CD1c-positive myeloid dendritic cell (primary cell): ENCODE results near the gene FRMD4A.
"Not testable (repeated sequence)": the region's sequence is repeated elsewhere in the genome, so short reads cannot be mapped to it uniquely, and the experiment has no call there.

Experiments used
- DNase-seq: peaks from one replicate; pipeline ENCODE4 v3.0.0-alpha.2; 2016; ENCODE audit errors: extremely low spot score

The FRMD4A gene

DNA sequence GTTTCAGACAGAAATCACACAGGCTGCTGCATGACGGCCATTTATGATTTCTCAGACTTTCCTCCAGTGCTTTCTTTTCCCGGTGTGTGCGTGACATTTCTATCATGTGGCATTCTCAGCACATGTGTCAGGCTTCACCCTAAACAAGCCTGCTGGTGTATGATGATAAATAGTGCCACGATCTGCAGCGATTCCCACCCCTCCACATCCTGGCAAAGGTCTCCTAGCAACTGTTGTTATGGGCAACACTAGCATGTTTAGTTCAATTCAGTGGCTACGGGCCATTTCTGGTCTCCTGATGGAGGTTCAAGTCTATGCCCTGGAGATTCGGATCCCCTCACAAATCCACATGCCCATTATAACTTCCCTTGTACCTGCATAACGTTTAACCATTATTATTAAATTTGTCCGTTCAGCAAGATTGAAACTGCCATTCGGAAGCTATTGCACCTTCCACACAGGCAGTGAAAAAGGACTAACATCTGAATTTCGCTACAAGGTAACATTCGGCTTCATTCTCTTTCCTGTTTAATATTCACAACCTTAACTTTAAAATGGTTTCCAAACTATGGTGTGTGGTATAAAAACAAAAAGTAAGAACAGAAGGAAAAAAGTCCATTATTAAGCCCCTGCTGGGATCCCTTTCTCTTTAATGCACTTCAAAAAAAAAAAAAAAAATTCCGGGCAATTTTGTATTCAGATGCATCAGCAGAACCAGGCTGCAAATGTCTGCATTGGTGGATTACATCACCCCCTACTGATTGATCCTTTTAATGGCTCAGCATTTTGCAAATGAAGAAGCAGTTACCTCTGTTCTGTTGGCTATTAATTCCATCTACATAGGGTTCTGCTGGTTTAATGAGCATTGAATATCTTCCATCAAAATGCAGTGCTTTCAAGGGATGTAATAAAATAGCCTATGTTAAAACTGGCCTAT lies 90.2 kb downstream of the FRMD4A start:
- no peak for DNase-seq

- not testable (repeated sequence) for DNase-seq
These were observed 92.1 kb downstream of the FRMD4A start for GRCh38 chr10:14238659-14239058.

DNA sequence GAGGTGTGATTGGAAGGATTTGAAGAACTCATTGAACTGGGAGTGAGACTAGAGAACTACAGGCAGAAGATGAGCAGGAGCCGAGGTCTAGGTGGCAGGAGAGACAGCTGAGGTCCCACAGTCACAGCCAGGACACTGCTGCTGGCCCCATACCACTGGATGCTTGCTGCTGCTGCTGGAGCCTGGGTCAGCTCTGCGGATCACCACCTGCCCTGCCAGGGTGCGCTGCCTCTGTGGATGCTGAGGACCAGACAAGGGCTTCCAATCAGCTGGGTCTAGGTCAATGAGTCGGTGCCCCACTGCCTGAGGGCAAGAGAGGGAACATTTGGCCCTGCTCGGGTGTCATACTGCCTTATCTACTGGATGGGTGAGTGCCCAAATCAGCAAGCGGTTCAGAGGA lies 94.4 kb downstream of the FRMD4A start:
- DNase-seq, result no peak

- no peak for DNase-seq
These were observed 95.0 kb downstream of the FRMD4A start for GRCh38 chr10:14235566-14236195.

- no peak for DNase-seq
These were observed 97.2 kb downstream of the FRMD4A start for GRCh38 chr10:14233566-14233965.

GRCh38 chr10:14228798-14229197 lies 101.9 kb downstream of the FRMD4A start:
- not testable (repeated sequence) for DNase-seq

DNA sequence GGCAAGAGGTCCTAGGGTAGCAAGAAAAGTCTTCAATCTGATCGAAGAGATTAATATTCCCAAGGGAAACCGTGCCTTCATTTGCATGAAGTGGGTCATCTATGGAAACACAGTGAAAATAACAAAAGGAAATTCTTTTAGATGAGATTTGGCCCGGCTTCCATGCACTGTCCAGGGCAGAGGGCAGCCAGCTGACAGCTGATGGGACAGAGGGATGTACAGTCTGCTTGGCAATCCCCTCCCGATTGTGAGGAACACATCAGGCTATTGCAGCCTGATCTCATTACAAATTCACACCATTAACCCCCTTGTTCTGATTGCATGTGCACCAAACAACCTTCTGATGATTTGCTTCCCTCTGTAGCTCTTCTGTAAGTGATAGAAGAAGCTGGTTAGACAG lies 105.3 kb downstream of the FRMD4A start:
- DNase-seq, result no peak

GRCh38 chr10:14220026-14220425 lies 110.7 kb downstream of the FRMD4A start:
- no peak for DNase-seq

- DNase-seq, result no peak
These were observed 111.3 kb downstream of the FRMD4A start for GRCh38 chr10:14219411-14219810.

DNA sequence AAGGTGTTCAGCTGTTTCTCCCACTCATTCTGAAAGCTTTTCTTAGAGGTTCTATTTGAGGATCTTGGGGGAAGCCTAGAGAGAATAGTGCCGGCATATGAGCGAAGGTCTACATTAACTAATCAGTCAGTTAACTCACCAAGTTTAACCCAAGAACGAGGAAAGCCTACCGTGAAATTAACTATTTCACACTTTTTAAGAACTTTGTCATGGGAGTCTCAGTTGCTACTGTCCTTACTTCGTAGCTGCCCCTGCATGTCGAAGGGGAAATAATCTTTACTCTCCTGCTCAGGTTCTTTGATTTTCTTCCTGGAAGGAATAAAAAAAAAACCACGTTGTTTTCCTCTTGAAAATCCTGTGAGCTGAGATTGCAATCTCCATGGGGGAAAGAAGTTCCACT lies 115.1 kb downstream of the FRMD4A start:
- DNase-seq, result no peak

DNA sequence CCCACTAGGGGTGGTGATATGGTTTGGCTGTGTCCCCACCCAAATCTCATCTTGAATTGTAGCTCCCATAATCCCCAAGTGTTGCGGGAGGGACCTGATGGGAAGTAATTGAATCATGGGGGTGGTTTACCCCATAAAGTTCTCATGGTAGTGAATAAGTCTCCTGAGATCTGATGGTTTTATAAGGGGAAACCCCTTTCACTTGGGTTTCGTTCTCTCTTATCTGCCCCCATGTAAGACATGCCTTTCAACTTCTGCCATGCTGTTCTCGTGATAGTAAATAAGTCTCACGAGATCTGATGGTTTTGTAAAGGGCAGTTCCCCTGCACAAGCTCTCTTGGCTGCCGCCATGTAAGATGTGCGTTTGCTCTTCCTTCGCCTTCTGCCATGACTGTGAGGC lies 117.0 kb downstream of the FRMD4A start:
- DNase-seq, result not testable (repeated sequence)

DNA sequence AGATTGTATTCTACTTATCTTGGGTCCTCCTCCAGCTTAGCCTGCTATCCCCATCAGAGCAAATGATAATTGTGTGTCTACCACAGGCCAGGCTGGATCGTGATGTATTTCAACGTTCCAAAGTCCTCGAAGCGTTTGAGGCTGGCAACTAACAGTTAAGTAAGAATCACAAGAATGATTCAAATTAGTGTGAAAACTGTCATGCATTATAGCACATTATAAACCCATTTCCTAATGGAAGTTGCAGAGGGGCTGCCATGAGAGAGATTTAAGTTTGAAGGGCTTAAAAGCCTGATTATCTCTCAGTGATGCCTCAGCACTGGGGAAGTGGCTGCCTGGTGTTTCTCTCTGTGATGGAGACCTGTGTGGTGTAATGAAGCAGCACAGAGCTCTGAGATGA lies 119.1 kb downstream of the FRMD4A start:
- DNase-seq, result no peak

GRCh38 chr10:14208231-14208630 lies 122.5 kb downstream of the FRMD4A start:
- no peak for DNase-seq

GRCh38 chr10:14205233-14205632 lies 125.5 kb downstream of the FRMD4A start:
- no peak for DNase-seq

GRCh38 chr10:14200698-14201544 lies 129.8 kb downstream of the FRMD4A start:
- no peak for DNase-seq

DNA sequence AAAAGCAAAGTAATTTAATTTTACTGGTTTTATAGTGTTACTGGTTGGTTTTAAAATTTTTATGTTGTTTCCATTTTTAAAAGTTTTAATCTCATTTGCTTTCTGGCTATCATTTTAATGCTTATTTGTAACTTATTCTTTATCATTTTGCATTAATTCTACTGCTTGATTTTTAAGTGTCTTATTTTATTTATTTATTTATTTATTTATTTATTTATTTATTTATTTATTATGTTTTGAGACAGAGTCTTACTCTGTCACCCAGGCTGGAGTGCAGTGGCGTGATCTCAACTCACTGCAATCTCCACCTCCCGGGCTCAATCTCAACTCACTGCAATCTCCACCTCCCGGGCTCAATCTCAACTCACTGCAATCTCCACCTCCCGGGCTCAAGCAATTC lies 131.6 kb downstream of the FRMD4A start:
- DNase-seq, result not testable (repeated sequence)

DNA sequence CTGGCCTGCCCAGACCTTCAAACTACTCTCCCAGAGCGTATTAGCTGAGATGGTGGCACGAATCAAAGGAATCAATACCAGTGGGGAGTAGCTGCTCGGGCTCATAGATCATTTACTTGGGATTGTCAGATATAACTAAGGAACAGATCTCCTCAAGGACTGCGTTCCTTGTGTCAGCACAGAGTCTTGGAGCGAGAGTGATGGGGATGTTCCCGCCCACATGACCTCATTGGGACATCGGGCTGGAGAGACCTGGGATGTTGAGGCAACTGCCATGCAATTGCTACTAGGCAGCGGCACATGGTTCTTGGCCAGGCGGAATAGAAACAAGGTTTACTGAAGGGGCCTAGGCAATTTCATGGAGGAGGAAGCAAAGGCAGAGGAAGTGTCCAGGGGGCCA lies 132.6 kb downstream of the FRMD4A start:
- DNase-seq, result no peak

- no peak for DNase-seq
These were observed 134.6 kb downstream of the FRMD4A start for GRCh38 chr10:14196113-14196512.

GRCh38 chr10:14195433-14195832 lies 135.3 kb downstream of the FRMD4A start:
- DNase-seq, result no peak

DNA sequence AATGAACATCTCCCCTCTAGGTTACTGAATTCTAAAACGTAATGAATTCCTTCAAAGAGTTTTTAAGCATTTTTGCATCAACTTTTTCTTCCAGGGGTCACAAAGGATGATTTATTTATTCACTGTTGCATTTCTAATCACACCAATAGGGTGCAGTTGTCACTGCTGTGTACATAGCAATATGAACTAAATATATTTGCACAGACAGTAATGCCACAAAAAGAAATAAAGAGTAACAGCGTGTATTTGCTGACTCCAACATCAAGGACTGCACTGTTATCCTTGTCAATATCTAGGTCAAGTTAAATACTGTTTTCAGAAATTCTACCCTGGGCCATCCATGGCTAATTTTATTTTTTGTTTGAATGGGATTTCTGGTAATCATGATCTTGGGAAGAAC lies 138.0 kb downstream of the FRMD4A start:
- no peak for DNase-seq

DNA sequence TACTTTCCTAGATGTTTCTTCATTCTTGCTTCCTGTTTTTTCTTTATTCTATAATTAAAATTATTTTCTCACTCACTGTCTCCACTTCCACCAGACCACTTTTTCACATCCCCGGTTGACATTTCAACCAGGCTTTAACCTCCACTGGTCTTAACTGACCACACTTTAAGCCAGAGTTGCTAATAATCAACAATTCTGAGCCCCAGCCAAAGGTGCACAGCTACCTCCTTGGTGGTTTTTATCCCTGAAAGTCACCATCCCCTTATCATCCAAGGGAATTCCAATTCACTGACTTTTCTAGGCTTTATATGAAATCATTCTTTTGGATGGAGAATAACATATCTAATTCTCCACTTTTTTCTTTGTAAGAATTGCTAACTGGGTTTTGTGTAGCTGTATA lies 138.9 kb downstream of the FRMD4A start:
- DNase-seq, result no peak

DNA sequence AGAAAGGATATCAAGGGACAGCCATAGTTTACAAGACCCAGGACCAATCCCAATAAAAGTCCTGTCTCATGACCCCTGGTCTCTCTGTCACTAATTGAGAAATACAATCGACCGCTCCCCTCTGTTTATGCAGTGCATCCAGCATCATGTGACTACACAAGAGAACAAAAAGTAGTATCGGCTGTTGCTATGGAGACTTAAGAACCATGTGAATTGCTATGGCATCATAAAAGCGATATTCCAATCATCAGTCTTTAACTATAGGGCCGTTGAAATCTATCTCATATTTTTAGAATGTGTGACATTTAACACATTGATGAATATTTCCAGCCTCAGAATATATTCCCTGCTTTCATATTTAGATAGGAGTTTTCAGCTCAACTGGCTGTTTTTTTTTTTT lies 139.3 kb downstream of the FRMD4A start:
- no peak for DNase-seq
